C4-2B (cell line): ENCODE measurements around the gene SNX8.

Experiments used
- CTCF ChIP-seq: fragments of 450-650 bp; conservative IDR thresholded peaks from 2 replicates; pipeline ENCODE4 v1.5.1; 2017; ENCODE audit warnings: mild to moderate bottlenecking
- ZFX ChIP-seq: fragments of 450-650 bp; IDR thresholded peaks from 2 replicates; pipeline ENCODE4 v1.6.1; 2017

- TF ChIP-seq CTCF: no peak
- TF ChIP-seq ZFX: no peak
Observed at GRCh38 chr7:2211259-2211880, 102.9 kb downstream of the SNX8 start.
